NT2/D1 (cell line): ENCODE results near the gene MPP1.

Experiments used
- SUZ12 ChIP-seq: IDR thresholded peaks from 2 replicates; pipeline ENCODE4 v1.6.1; 2011; ENCODE audit not compliant: insufficient read length, insufficient read depth; ENCODE audit errors: extremely low read depth
- YY1 ChIP-seq: IDR thresholded peaks from 2 replicates; pipeline ENCODE4 v1.6.1; 2011; ENCODE audit not compliant: insufficient read length, insufficient read depth
- ZNF274 ChIP-seq: IDR thresholded peaks from 2 replicates; pipeline ENCODE4 v1.6.1; 2011; ENCODE audit warnings: mild to moderate bottlenecking, low read depth, low read length

DNA sequence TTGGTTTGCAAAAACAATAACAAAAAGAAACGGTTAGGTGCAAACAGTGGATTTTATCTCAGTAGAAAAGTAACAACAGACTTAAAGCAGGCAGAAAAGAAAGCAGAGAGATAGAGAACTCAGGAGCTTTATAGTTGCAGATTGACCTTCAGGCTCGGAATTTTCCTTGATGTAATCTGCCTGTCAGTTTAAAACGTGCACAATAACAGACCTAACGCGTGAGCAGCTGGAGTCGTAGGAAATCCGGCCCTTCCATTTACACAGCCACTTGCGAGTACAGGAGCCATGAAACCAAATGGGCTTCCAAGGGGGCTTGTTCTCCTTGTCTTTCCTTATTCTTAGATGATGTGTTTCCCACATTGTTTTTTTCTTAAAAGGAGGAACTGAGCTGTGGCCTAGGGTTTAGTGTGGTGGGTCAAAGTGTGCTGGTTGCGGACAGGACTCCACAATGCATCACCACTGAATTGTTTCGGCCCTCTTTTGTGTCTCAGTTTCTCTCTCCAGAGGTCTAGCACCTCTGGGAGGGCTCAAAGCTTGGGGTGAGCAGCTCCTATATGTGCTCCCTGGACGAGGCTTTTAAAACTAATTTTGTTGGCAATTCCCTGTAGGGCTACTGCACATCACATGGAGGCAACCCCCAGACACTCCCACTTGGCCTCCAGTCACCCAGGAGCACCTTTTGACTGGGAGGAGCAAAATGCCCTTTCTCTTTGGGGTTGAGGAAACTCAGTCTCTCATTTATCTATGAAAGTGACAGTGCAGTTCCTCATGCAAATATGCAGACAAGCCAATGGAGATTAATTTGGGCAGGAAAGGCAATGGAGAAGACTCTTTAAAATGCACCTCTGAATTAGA lies 13.9 kb upstream of the MPP1 start:
- TF ChIP-seq YY1, result no peak
- TF ChIP-seq ZNF274, result no peak
- TF ChIP-seq SUZ12, result no peak
